Nephron (organoid): ENCODE measurements around the gene ZMYND8.
"Not testable (repeated sequence)": the region's sequence is repeated elsewhere in the genome, so short reads cannot be mapped to it uniquely, and the experiment has no call there.

ENCODE experiments used
- H3K27ac Mint-ChIP-seq, 3 experiments: 2 replicates each; pipeline ENCODE4 v1.8.0; 2020; ENCODE audit warnings: mixed read lengths in 3 of 3, mild to moderate bottlenecking in 2 of 3, moderate library complexity in 1 of 3
- H3K27me3 Mint-ChIP-seq: 2 replicates; pipeline ENCODE4 v1.8.0; 2021; ENCODE audit warnings: low read depth, mild to moderate bottlenecking, moderate library complexity, mixed read lengths
- H3K36me3 Mint-ChIP-seq: 2 replicates; pipeline ENCODE4 v1.8.0; 2020; ENCODE audit warnings: low read depth, mixed read lengths
- H3K4me1 Mint-ChIP-seq: 2 replicates; pipeline ENCODE4 v1.8.0; 2020; ENCODE audit warnings: mixed read lengths
- H3K4me3 Mint-ChIP-seq, 3 experiments: 2 replicates each; pipeline ENCODE4 v1.8.0; 2020; ENCODE audit warnings: mild to moderate bottlenecking in 3 of 3, mixed read lengths in 3 of 3, moderate library complexity in 2 of 3
- H3K9me3 Mint-ChIP-seq: 2 replicates; pipeline ENCODE4 v1.8.0; 2020; ENCODE audit warnings: mixed read lengths
- TF ChIP-seq, protein P1 (sequence below), 3 experiments: fragments of 200-600 bp; sonication (generic); IDR thresholded peaks; one replicate each; pipeline ENCODE4 v1.5.0; 2021; ENCODE audit warnings: antibody characterized with exemption in 3 of 3; ENCODE audit not compliant: unreplicated experiment in 3 of 3

ZMYND8 gene

DNA sequence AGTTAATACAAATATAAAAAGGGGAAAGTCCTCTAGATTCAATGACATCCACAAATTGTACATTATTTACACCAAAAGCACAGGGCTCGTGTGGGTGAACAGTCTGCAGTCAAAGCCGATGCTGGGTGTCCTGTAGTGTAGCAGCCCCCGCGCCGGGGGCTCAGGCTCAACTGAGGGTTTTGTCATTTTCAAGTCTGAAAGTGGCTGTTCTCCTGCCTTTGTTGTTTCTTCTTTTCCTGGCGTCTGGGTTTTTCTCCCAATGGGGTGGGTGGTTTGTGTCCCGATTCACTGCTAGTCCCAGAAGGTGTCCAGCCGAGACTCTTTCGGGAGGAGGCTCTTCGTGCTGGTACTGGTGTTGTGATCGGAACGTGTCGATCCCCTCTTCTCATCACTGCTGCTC lies 146.0 kb downstream of the ZMYND8 start:
- peaks cover 3% of the 10 kb centered on the region for H3K4me1 Mint-ChIP-seq
- TF ChIP-seq, protein P1, sequence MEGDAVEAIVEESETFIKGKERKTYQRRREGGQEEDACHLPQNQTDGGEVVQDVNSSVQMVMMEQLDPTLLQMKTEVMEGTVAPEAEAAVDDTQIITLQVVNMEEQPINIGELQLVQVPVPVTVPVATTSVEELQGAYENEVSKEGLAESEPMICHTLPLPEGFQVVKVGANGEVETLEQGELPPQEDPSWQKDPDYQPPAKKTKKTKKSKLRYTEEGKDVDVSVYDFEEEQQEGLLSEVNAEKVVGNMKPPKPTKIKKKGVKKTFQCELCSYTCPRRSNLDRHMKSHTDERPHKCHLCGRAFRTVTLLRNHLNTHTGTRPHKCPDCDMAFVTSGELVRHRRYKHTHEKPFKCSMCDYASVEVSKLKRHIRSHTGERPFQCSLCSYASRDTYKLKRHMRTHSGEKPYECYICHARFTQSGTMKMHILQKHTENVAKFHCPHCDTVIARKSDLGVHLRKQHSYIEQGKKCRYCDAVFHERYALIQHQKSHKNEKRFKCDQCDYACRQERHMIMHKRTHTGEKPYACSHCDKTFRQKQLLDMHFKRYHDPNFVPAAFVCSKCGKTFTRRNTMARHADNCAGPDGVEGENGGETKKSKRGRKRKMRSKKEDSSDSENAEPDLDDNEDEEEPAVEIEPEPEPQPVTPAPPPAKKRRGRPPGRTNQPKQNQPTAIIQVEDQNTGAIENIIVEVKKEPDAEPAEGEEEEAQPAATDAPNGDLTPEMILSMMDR (IDR thresholded peaks at IDR 0.05; ENCODE audit: unreplicated experiment in 3 of 3), result no peak
- H3K36me3 Mint-ChIP-seq, result peaks cover 29% of the 10 kb centered on the region
- no peaks in the 10 kb centered on the region for H3K9me3 Mint-ChIP-seq
- H3K27me3 Mint-ChIP-seq, result no peaks in the 10 kb centered on the region
- no peak overlapping the region for H3K27ac Mint-ChIP-seq
- no peak overlapping the region for H3K4me3 Mint-ChIP-seq

DNA sequence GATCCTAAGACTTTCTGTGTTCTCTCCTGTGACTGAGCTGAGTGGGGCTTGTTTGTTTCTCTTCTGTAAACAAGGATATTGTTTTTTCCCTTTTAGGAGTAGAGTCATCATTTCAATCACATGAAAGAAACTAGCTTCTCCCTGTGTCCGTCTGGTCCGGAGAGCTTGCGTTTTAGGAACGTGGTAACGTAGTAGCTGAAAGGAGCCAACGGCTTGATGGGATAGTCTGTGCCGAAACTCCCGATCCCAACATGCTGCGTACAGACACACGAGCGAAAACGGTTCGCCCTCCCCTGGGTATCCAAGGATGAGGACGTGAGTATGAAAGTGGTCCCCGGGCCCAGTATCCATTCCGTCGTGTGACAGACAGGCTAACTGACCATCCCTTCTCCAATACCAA lies 146.5 kb downstream of the ZMYND8 start:
- TF ChIP-seq, protein P1 (IDR thresholded peaks at IDR 0.05; ENCODE audit: unreplicated experiment in 3 of 3), result no peak

GRCh38 chr20:47208534-47209174 lies 147.8 kb downstream of the ZMYND8 start:
- Mint-ChIP-seq H3K36me3 (peaks cover 25% of the 10 kb centered on the region), H3K27ac (no peak overlapping the region)

More for the DNA sequence above, 146.5 kb downstream of the ZMYND8 start:
- H3K4me3 Mint-ChIP-seq, result no peak overlapping the region
- peaks cover 5% of the 10 kb centered on the region for H3K4me1 Mint-ChIP-seq
- H3K9me3 Mint-ChIP-seq, result no peaks in the 10 kb centered on the region
- H3K36me3 Mint-ChIP-seq, result peaks cover 25% of the 10 kb centered on the region
- no peaks in the 10 kb centered on the region for H3K27me3 Mint-ChIP-seq
- H3K27ac Mint-ChIP-seq, result no peak overlapping the region

DNA sequence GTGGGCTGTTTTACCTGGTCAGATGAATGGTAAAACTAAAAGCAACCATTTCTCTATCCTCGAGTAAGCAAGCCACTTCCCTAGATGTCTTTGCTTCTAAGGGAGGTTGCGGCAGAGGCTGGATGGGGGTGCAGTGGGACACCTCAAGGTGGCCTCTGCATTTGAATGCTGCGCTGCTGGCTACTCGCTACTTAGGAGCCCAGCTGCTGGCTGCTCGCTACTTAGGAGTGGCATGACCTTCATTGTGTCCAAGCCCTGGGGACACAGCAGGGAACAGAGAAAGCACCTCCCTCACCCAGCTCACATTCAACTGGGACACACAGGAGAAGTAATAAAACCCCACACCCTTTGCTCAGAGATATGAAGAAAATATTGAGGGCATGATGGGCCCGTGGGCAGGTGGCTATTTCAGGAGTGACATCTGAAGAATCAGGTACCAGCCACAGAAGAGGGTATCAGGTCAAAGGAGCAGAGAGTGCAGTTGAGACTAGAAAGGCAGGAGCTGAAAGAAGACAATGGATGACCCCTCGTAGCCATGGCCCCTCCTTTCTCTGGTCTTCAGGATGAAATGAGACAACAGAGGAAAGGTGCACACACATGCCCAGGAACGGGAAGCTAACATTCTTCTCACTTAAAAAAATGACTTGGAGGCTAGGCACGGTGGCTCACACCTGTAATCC lies 149.4 kb downstream of the ZMYND8 start:
- no peaks in the 10 kb centered on the region for H3K27me3 Mint-ChIP-seq
- no peaks in the 10 kb centered on the region for H3K9me3 Mint-ChIP-seq
- peaks cover 25% of the 10 kb centered on the region for H3K36me3 Mint-ChIP-seq
- H3K4me1 Mint-ChIP-seq, result peaks cover 5% of the 10 kb centered on the region
- TF ChIP-seq, protein P1 (IDR thresholded peaks at IDR 0.05; ENCODE audit: unreplicated experiment in 3 of 3), result no peak
- H3K27ac Mint-ChIP-seq, result peak overlapping the region in 1 of 3 experiments; percentile 34
- no peak overlapping the region for H3K4me3 Mint-ChIP-seq

More at GRCh38 chr20:47208534-47209174, 147.8 kb downstream of the ZMYND8 start:
- H3K4me1 Mint-ChIP-seq, result peaks cover 5% of the 10 kb centered on the region
- no peaks in the 10 kb centered on the region for H3K9me3 Mint-ChIP-seq
- H3K27me3 Mint-ChIP-seq, result no peaks in the 10 kb centered on the region
- no peak overlapping the region for H3K4me3 Mint-ChIP-seq
- TF ChIP-seq, protein P1 (IDR thresholded peaks at IDR 0.05; ENCODE audit: unreplicated experiment in 3 of 3), result no peak

GRCh38 chr20:47206552-47206951 lies 149.9 kb downstream of the ZMYND8 start:
- not testable (repeated sequence) for H3K4me1 Mint-ChIP-seq, H3K27me3 Mint-ChIP-seq, H3K4me3 Mint-ChIP-seq

DNA sequence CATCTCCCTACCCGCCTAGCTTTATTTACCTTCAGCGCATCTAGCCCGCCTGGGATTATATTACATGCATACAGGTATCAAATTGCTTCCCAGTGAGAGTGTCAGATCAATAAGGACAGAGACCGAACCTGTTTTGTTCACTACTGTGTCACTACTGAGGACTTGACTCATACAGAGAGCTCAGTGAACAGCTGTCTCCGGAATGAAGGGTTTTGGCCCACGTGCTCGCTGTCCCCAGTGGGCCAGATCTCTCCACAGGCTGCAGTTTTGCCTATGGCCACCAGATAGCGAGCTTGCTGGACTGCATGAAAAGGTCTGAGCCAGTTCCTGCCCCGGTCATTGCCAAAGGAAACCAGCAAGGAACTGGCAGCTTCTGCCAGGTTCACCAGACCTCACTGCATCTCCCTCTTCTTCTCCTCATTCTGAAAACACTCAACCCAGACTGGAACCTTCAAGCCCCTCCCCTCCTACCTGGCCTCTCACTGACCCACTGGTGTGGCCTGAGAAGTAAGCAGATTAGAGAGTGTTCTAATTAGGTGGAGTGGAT lies 150.8 kb downstream of the ZMYND8 start:
- no peak overlapping the region for H3K27ac Mint-ChIP-seq
- no peaks in the 10 kb centered on the region for H3K9me3 Mint-ChIP-seq
- peaks cover 5% of the 10 kb centered on the region for H3K4me1 Mint-ChIP-seq
- peaks cover 25% of the 10 kb centered on the region for H3K36me3 Mint-ChIP-seq
- no peak overlapping the region for H3K4me3 Mint-ChIP-seq
- no peaks in the 10 kb centered on the region for H3K27me3 Mint-ChIP-seq
- TF ChIP-seq, protein P1 (IDR thresholded peaks at IDR 0.05; ENCODE audit: unreplicated experiment in 3 of 3), result peak; percentile 33 to 52 (median 33)

More at GRCh38 chr20:47206552-47206951, 149.9 kb downstream of the ZMYND8 start:
- Mint-ChIP-seq H3K36me3 (peaks cover 25% of the 10 kb centered on the region), H3K27ac (peak overlapping the region in 1 of 3 experiments; percentile 34)
- not testable (repeated sequence) for H3K9me3 Mint-ChIP-seq

- not testable (repeated sequence) for H3K4me1 Mint-ChIP-seq, H3K27me3 Mint-ChIP-seq, H3K9me3 Mint-ChIP-seq, H3K27ac Mint-ChIP-seq, H3K4me3 Mint-ChIP-seq
- peaks cover 21% of the 10 kb centered on the region for H3K36me3 Mint-ChIP-seq
These were observed 151.7 kb downstream of the ZMYND8 start for GRCh38 chr20:47204850-47205122.
